Ishikawa (cell line): ENCODE data around the gene RAB3IL1.

ENCODE experiments used
- CEBPB ChIP-seq: IDR thresholded peaks from 2 replicates; pipeline ENCODE4 v1.6.1; 2012
- CREB1 ChIP-seq: IDR thresholded peaks from 2 replicates; pipeline ENCODE4 v1.6.1; 2012; ENCODE audit warnings: low read depth
- EGR1 ChIP-seq: IDR thresholded peaks from 2 replicates; pipeline ENCODE4 v1.6.1; 2012
- EP300 ChIP-seq: IDR thresholded peaks from 2 replicates; pipeline ENCODE4 v1.6.1; 2012; ENCODE audit warnings: borderline replicate concordance
- FOXM1 ChIP-seq: IDR thresholded peaks from 2 replicates; pipeline ENCODE4 v1.6.1; 2012; ENCODE audit warnings: low read depth, borderline replicate concordance
- NFIC ChIP-seq: IDR thresholded peaks from 2 replicates; pipeline ENCODE4 v1.6.1; 2012
- RAD21 ChIP-seq: IDR thresholded peaks from 2 replicates; pipeline ENCODE4 v1.6.1; 2012; ENCODE audit warnings: low read depth
- REST ChIP-seq: IDR thresholded peaks from 2 replicates; pipeline ENCODE4 v1.6.1; 2012; ENCODE audit warnings: low read depth, mild to moderate bottlenecking
- TAF1 ChIP-seq: IDR thresholded peaks from 2 replicates; pipeline ENCODE4 v1.6.1; 2012; ENCODE audit warnings: low read depth, mild to moderate bottlenecking
- TCF12 ChIP-seq: IDR thresholded peaks from 2 replicates; pipeline ENCODE4 v1.6.1; 2012; ENCODE audit warnings: low read depth
- TEAD4 ChIP-seq: IDR thresholded peaks from 2 replicates; pipeline ENCODE4 v1.6.1; 2012
- USF1 ChIP-seq: IDR thresholded peaks from 2 replicates; pipeline ENCODE4 v1.6.1; 2012
- YY1 ChIP-seq: IDR thresholded peaks from 2 replicates; pipeline ENCODE4 v1.6.1; 2012; ENCODE audit warnings: low read depth
- ZBTB7A ChIP-seq: IDR thresholded peaks from 2 replicates; pipeline ENCODE4 v1.6.1; 2012; ENCODE audit warnings: low read depth
- TF ChIP-seq, protein P1 (sequence below): IDR thresholded peaks from 2 replicates; pipeline ENCODE4 v1.6.1; 2012

RAB3IL1 gene

DNA sequence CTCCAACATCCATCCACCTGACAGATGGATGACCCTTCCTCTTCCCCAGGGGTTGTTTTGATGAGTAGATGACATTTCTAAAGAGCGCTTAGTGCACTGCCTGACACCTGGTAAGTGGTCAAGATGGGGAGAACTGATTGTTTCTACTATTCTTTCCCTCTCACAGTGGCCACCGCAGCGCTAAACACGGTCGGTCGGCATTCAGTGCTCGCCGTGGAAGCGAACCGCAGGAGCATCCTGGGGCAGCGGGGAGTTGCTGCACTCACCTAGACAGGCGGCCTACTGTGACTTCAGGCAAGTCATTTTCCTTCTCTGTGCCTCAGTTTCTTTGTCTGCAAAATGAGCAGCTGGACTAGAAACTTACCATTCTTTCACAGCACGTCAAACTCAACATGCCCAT lies 27.8 kb upstream of the RAB3IL1 start:
- no peak for TF ChIP-seq CREB1
- TF ChIP-seq NFIC: no peak
- no peak for TF ChIP-seq USF1

GRCh38 chr11:61940466-61940865 lies 23.1 kb upstream of the RAB3IL1 start:
- TF ChIP-seq CEBPB (no peak), TEAD4 (no peak), TAF1 (no peak), USF1 (no peak), FOXM1 (no peak), EP300 (no peak), CREB1 (no peak), RAD21 (no peak), NFIC (no peak), REST (no peak)
- TF ChIP-seq, protein P1, sequence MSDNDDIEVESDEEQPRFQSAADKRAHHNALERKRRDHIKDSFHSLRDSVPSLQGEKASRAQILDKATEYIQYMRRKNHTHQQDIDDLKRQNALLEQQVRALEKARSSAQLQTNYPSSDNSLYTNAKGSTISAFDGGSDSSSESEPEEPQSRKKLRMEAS: no peak

GRCh38 chr11:61935861-61936260 lies 18.5 kb upstream of the RAB3IL1 start:
- TF ChIP-seq YY1 (no peak), TEAD4 (no peak), CEBPB (no peak), ZBTB7A (no peak), TCF12 (no peak), EGR1 (no peak), REST (no peak), RAD21 (no peak), FOXM1 (no peak), TAF1 (no peak), NFIC (no peak), EP300 (no peak), USF1 (no peak), CREB1 (no peak)
- TF ChIP-seq, protein P1: no peak

DNA sequence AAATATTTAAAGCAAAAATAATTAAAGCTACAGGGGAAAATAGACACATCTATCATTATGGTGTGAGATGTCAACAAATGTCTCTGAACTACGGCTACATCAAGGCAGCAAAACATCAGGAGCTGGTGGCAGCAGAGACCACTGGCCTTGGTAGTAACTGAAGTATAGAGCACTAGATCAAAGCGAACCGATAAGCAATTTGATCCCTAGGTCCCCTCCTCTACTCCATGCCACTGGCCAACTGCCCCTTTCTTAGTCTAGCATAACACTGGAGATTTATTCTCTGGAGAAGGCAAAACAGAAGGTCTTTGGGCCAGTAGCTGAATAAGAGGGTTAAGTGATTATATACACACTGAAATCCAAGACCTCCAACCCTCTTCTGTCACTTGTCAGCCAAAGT lies 13.6 kb upstream of the RAB3IL1 start:
- TF ChIP-seq ZBTB7A (no peak), TAF1 (no peak), NFIC (no peak), TEAD4 (no peak), REST (no peak), EP300 (no peak), CEBPB (no peak), RAD21 (no peak), USF1 (no peak), CREB1 (no peak), YY1 (no peak), EGR1 (no peak), FOXM1 (no peak), TCF12 (no peak)
- TF ChIP-seq, protein P1: no peak
